Inferior parietal cortex (tissue), 1 donor: Measurements from ENCODE around the gene ANXA1.
"Not testable (repeated sequence)": the region's sequence is repeated elsewhere in the genome, so short reads cannot be mapped to it uniquely, and the experiment has no call there.

ENCODE experiments used
- DNase-seq: peaks from one replicate; pipeline ENCODE4 v3.0.0-alpha.2; 2016; ENCODE audit errors: extremely low spot score

Gene ANXA1

DNA sequence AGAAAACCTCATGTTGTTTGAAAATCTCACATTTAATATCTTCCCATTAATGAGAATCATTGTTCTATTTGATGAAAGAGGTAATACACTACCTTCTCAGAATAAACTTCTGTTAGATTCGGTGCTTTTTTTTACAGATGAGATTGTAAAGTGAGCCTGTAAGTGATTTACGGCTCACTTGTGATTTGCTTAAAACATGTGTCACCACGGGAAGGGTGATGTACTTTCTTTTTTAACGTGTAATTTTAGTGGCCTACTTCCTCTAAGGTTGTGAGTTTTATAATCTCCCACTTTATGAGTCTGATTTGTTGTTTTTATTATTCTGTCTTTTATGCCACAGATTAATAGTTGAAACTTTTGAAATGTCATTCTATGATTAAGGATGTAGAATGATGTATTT, 15.9 kb downstream of the ANXA1 start:
- no peak for DNase-seq

DNA sequence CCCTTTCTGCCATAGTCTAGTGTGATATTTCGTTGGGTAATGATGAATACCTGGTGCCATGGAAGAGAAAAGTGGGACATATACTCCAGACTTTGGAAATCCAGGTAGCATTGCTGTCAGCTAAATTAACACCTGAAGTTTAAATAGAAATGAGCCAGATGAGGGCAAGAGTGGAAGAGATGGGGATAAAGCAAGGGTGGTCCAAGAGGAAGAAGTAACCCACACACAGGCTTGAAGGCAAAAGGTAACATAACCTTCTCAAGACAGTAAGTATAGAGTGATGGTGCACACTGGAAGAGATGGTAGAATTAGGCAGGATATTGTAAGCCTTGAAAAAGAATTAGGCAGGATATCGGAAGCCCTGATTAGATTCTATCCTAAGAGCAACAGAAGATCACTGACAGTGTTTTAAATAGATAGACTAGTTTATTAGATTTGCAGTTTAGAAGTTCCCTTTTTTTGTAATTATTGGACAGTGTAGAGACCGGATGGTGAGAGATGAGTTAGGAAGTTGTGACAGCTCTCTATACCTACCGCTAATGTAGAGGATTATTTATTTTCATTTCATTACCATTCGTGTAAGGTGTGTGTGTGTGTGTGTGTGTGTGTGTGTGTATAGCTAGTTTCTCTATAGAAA, 16.8 kb downstream of the ANXA1 start:
- DNase-seq = no peak

DNA sequence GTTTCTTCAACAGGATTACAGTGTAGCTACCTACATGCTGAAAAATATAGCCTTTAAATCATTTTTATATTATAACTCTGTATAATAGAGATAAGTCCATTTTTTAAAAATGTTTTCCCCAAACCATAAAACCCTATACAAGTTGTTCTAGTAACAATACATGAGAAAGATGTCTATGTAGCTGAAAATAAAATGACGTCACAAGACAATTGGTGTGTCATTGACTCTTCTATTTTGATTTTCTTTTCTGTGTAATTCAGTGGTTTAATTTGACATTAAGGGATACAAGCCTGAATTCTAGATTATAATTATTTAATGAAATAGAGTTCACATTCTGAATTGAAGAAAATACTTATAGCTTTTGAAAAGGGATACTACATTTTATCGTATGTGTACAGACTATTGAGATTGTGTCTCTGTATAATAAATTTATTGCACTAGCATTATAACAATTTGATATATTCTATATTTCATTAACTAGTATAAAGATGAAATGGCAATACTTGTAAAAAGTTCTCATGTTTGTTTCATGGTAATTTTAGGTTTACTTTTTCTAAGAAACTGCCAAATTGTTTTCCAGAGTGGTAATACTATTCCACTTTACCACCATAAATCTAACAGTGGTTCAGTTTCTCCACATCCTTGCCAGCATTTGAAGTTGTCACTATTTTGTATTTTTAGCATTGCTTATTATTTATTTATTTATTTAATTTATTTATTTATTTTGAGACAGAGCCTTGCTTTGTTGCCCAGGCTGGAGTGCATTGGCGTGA, 18.7 kb downstream of the ANXA1 start:
- no peak for DNase-seq

DNA sequence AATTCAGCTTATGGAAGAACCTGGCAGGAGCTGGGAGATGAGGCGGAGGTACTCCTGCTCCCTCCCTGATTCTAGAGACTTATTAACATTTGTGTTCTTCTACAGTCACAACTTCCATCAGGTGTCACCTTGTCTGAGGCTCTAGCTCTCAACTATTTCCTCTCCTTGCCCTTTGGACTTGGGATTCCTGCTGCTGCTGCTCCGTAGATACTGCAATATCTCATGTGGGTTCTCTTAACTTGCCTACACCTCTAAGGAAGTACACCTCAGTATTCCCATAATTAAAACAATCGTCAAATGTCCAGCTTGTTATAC, 21.2 kb downstream of the ANXA1 start:
- DNase-seq = no peak

DNA sequence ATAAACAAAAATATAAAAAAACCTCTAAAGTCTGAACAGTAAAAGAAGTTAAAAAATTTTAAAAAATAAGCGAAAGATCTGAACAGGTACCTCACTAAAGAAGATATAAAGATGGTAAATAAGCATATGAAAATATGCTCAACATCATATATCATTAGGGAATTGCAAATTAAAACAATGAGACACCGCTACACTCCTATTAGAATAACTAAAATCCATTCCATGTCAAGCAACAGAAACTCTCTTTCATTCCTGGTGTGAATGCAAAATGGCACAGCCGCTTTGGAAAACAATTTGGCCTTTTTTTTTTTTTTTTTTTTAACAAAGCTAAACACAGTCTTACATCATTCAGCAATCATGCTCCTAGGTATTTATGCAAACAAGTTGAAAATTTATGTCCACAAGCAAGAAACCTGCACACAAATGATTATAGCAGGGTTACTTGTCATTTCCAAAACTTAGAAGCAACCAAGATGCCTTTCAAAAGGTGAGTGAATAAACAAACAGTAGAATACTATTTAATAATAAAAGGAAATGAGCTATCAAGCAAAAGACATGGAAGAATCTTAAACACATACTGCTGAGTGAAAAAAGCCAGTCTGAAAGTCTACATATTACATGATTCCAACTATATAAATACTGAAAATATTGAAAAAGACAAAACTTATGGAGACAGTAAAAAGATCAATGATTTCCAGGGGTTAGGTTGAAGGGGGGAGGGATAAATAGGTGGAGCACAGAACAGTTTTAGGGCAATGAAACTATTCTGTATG, 22.1 kb downstream of the ANXA1 start:
- DNase-seq = no peak

DNA sequence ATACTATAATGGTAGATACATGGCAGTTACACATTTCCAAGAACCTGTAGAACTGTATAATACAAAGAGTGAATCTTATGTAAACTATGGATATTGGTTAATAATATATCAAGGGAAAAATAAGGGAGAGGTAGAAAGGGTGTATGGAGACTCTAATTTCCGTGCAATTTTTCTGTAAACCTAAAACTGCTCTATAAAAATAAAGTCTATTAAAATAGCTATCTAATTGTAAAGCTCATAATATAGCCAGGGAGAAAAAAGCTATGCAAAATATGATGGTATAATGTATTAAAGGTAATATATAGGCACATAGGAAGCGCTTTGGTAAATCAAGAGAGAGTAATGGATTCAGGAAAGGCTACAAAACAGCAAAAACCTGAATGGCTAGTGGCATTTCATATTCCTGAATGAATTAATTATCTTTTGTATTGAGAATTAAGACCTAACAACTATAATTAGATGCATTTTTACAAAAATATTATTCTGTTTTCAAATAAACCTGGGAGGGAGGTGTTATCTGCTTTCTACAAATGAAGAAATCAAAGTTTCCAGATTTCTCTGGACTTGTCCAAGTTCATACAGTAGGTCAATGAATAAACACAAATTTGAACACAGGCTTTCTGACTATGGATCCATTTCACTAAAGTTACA, 22.8 kb downstream of the ANXA1 start:
- DNase-seq = no peak

DNA sequence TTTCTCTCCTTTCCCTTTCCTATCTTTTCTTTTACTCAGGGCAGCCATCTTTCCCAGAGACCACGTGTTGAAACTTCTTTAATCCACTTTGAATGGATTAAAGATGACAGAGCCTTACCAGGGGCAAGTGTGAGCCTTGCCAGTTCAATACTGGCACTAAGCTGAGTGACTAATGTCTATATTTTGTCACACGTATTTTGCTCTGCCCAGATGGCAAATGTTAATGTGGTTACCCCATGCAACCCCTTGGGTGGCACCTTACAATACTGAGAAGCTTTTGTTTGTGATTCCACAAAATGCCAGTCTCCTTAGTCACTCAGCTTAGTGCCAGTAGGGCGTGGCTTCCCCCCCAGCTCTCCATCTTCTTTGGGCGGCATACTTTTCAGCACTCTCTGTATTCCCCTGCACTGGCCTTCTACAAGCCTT, 24.8 kb downstream of the ANXA1 start:
- no peak for DNase-seq

DNA sequence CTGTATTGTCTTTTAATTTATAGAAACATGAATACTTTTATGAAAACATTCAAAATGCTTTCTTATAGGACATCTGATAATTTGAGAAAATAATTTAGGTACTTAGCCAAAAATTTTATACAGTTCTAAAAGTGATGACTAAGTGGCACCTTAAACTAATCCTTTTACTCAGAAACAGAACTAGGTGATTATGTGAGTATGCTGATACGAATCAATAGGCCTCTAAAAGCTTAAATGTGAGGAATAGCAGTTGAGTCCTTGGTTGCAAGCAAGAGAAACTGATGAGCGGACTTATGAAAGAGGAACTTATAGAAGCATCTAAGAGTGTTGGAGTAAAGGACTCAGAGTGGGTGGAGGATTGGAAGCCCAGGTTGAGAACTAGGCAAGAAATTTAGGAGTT, 26.4 kb downstream of the ANXA1 start:
- DNase-seq = no peak

DNA sequence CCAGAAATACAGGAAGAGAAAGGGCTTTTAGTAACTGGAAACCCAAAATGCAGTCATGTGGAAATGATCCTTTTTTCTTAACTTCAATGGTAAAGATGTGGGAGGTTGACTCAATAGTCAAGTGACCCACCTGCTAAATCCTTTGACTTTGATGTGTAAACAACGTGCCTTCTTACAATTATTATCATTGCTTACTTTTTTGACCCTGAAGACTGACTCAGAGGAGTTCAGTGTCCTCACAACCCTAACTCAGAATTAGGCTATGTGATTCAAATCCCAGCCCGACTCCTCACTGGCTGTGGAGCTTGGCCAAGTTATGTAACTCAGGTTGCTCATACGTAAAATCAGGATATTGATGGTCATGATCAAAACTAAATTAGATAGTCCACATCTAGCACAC, 27.9 kb downstream of the ANXA1 start:
- no peak for DNase-seq

DNA sequence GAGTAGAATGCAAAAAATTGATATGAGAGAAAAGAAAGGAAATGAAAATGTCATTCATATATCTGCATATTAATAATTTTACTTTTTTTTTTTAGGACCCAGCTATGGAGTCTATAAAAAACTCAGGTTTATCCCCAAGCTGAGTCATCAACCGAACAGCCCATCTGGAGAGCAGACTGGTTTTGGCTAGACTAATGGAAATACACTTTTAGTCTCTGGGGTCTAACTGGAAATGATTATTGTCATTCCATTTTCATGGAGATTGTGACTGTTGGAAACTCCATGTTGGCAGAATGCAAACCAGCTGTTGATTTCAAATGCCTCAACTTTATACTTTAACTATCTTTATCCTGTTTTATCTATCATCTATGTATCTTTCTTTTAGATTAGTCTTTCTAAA, 28.7 kb downstream of the ANXA1 start:
- no peak for DNase-seq

DNA sequence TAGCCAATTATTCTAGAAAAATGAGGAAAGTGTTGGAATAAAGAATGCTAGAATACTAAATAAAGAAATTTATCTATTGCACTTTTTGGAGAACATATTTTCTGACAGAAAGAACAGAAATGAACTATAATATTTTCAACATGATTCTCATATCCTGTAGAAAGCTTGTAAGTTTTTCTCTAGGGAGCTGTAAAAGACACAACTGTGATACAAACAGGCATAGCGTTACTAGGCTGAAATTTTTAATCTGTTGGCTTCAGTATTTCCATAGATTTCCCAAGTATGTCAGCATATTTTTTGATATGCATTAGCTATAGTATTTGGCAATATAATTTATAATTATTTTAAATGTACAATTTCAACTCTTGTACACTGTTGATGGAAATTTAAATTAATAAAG, 31.3 kb downstream of the ANXA1 start:
- no peak for DNase-seq

DNA sequence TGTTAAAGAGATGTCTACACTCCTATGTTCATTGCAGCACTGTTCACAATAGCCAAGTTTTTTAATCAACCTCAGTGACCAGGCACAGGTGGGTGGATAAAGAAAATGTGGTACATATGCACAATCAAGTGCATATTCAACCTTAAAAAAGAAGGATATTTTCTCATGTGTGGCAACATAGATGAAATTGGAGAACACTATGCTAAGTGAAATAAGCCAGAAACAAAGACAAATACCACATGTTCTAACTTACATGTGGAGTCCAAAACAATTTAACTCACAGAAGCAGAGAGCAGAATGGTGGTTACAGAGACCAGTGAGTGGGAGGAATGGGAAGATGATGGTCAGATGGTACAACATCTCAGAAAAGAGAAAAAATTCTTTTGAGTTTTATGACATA, 31.8 kb downstream of the ANXA1 start:
- DNase-seq = no peak

DNA sequence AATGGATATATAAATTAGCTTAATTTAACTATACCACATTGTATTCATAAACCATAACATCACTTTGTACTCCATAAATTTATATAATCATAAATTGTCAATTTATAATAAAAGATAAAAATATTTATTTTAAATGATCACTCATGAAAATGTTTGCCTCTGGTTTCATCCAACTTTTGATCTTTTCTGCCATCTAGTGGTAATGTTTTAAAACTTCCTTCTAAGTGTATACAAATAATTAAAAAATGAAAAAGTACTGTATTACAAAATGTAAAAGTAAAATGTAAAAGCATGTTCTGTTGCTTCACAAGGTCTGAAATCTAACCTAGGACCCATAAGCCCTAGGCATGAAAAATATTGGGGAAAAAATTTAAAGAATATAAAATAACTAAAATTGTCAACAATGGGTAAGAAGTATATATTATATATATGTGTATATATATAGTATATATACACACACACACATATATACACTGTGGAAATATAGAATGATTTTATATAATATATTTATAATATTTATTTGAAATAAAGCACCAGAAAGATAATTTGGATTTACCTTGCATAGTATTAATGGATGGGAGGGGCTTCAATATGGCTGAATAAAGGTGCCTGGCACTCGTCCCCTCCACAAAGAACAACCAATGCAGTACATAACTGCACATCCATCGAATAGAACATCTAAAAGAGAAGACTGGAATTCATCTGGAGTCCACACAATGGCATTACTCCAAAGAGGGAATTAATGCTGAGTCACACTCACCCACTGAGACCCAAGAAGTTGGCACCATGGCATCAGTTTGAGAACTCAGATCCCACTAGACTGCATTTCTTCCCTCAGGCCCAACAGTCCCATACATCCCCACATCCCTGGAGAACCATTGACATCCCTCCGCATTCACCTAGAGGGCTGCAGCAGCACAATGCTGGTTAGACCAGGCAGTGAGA, 32.5 kb downstream of the ANXA1 start:
- DNase-seq = peak; percentile 60

DNA sequence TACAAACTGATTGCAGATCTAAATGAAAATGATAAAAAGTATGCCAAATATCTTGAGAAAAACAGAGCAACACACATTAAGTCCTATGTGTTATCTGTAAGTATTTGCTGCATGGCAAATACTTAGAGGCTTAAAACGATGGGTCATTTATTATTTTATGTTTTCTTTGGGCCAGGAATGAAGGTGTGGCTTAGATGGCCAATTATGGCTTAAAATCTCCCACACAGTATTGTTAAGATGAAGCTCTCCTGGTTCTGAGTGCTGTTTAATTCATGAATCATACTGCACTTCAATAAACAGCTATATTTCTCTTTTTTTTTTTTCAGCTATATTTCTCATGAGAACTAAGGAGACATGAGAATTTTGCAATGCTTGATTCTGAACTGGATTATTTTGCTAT, 39.4 kb downstream of the ANXA1 start:
- DNase-seq = not testable (repeated sequence)

DNA sequence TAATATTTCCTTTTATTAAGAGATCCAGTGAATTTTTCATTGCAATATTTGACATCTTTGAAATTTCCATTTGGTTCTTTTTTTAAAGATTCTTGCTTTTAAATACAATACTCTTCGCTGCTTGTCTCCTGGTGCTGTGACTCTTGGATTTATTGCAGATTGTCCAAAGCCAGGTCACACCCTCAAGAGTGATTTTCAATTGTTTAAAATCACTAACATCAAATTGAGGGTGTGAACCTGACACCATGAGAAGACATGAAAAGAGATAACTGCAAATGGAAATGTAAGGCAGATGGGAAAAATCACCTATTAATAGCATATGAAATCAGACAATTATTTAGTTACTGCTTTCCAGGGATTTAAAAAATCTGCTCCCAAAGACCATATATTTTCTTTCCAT, 42.6 kb downstream of the ANXA1 start:
- no peak for DNase-seq

DNA sequence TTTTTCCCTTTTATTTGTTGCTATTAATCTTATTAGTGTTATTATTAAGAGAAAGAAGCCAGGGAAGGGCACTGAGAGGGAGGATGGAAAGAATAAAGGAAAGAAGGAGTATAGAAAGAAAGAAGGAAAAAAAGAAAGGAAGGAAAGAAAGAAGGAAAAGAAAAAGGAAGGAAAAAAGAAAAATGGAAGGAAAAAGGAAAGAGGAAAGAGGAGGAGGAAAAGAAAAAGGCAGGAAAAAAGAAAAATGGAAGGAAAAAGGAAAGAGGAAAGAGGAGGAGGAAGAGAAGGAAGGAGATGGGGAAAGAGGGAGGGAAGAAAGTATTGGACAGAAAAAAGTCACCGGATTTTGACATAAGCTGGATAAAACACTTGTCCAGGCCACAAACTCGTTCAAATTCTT, 47.8 kb downstream of the ANXA1 start:
- no peak for DNase-seq

DNA sequence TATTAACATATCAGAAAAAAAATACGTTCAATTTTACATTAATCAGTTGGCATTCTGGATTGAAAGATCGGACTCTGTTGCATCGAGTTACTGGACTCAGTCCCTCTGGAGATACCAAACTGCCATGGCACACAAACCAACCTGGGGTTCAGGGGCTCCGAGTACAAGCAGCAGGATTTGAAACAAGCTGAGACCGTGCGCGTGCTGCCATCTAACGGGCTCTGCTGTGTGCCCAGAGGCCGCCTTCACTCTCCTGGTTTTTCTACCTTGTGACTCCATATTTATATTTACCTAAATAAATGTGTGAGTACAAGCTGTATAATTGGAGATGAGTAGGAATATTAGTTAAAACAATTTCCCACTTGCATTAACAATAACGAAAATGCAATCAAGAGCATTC, 48.2 kb downstream of the ANXA1 start:
- DNase-seq = no peak

DNA sequence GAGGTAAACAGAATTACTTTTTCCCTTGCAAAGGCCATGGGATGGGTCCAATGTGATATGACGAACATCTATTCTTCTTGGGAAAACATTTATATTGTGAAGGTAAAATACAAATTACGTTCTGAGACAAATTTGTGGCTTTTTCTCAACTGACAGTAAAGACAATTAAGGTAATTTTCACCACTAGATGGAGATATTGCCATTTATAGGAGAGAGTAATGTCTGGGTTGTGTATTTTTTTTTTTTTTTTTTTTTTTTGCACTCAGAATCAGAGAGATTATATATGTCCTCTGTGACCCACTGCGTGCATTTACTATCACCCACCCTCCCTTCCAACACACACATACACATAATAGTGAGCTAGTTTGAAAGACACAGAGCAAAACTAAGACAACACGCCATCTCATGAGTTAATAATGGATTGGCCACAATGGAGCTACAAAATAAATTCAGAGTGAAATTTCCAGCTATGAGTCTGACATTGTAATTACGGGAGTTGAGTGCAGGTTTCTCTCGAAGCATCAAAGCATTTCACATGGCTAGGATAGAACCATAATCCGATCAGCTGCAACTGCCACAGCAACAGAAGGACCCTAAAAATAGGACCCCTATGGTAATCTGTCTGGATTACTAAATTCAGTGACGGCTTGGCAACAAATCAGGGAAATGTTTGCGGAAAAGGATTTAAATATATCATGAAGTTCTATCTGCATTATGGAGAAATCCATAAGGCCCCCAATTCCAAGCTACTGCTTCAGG, 49.2 kb downstream of the ANXA1 start:
- DNase-seq = peak; percentile 83

DNA sequence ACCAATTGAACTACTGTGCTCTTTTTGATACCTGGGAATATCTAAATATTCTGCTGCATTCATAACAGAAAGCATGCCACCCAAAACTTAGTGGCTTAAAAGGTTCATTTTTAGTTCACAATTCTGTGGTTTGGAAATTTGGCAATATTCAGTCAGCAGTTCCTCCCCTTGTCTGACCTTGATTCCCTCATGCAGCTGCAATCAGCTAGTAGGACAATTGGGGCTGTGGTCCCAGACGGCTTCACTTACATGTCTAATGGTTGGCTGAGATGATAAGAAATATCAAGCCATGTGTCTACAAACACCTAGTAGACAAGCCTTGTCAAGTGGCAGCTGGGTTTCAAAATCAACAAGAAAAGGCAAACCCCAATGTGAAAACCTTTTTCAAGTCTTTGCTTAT, 51.3 kb downstream of the ANXA1 start:
- DNase-seq = no peak

DNA sequence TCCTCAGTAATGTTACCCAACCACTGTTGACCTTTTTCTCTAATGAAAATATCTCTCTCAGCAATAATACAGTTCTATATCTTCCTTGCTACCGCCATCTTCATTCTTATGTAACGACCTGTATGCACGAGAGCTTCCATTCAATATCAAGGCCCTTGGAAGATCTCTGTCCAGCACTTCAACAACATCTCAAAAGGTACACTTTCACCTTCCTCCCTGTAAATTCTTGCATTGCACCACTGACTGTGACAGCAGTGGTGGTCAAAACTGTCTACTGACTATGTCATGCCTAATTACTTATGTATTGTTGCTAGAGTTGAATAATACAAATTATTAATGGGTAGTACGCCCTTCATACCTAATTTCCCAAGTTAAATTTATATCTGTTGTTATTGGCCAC, 53.3 kb downstream of the ANXA1 start:
- no peak for DNase-seq

DNA sequence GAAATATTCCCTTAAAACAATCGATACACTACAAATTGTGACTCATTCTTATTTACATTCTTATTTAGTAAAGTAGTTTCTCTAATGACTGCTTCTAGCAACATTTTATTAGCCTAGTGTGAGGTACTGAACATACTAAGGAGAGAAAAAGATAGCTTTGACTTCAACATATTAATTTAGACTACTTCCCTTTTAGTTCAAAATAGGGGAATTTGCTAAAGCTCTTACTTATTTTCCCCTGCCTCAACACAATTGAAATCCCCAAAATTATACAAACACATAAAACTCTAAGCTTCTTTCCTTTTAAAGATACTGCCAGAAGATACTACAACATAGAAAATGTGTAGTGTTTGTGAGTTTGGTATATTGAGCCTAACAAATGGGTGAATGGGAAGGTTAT, 55.2 kb downstream of the ANXA1 start:
- no peak for DNase-seq
